ENCODE data around the gene KRTAP12-4.
"Not testable (repeated sequence)": the region's sequence is repeated elsewhere in the genome, so short reads cannot be mapped to it uniquely, and the experiment has no call there.

Gene KRTAP12-4

DNA sequence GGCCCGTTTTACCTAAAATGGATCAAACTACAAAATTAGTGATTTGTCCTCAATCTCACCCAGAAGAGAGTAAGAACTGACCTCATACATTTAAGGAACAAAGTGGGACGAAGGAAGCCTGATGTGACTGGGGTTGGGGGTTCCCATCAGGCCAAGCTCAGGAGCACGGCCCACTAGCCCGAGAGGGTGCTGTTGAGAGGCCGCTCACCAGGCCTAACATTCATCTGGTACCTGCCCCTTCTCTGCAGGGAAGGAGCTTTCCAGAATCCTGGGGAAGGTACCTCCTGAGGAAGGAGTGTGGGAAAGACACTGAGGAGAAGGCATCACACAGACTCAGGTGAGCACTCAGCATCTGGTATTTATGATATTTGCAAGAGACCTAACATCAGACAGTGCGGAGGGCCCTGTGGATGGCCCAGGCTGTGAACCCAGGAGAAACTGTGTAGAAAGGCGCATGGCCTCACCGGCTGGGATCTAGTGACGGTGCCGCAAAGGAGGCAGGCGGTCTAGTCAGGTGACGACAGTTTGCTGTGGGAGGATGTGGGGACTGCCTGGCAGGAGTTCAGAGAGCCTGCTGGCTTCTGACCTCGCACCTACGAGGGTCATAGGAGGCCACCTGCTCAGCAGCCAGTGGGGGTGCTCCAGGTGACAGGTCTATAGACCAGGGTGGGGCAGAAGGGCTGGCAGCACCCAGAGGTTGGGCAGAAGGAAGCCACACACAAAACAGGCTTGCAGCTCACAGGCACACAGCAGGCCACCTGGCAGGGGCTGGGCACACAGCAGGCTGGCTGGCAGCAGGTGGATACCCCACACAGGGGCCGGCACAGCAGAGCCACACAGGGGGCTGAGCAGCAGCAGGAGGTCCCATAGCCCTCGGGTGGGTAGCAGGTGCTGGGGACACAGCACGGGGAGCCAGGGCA lies 543 bp downstream of the KRTAP12-4 start:
- no peak for DNase-seq

DNA sequence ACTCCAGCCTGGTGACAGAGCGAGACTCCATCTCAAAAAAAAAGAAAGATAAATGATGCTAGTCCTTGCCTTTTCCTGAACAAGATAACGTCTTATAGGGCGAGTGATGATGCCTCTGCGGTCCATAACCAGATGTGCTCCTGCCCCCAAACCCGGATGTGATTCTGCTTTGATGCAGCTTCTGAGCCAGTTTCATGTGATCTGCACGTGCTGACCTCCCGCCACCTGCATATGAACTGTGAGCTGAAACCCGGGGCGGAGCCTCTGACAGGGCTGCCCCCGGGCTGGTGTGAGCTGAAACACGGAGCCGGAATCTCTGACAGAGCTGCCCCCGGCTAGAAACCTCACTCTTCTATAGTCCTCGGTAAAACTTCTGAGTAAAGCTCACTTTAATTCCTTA lies 1.3 kb downstream of the KRTAP12-4 start:
- no peak for DNase-seq

DNA sequence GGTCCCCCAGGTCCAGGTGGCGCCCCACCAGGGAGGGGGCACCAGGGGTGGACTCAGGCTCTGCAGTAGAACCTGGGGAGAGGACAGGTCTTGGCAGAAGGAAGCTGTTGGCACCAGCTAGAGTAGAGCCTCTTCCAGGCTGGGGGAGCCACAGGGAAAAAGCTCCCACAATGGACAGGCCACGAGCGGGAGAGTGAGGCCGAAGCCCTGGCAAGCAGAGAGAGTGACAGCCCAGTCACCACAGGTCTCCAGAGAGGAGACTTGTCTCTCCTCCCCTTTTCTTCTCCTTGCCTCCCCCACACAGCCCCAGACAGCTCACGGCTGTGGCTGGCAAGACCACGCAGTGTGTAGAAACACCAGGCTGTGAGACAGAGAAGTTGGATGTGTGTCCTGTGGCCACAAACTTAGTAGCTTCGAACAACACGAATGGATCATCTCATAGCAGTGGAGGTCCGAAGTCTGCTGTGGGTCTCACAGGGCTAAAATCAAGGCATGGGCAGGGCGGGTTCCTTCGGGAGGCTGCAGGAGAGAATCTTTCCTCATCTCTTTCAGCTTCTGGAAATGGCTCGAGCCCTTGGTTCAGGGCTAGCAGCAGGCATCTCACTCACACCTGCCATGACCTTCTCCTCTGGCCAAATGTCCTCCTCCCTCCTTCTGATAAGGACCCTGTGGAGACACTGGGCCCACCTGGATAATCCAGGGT lies 3.3 kb downstream of the KRTAP12-4 start:
- DNase-seq: no peak

DNA sequence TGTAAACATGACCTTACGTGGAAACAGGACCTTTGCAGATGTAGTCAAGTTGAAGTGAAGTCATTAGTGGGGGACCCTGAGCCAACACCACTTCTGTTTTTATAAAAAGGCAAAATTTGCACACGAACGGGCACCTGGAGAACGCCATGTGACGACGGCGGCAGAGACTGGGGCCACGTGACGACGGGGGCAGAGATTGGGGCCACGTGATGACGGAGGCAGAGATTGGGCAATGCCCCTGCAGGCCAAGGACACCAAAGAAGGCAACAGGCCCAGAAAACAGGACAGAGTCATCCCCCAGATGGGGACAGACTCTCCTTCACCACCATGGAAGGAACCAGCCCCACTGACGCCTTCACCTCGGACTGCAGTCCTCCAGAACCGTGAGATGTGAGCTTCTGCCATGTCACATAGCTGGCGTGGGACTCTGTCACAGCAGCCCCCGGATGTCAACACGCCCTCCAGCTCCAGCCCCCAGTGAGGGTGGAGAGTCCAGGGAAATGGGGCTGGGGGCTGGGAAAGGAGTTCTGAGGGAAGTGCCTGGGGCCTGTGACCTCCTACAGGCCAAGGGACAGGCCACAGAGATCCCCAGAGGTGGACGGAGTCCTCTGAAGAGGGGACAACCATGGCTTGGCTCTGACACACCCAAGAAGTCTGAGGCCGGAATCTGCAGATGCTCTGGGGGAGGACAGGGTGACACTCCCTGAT lies 4.0 kb downstream of the KRTAP12-4 start:
- no peak for DNase-seq

DNA sequence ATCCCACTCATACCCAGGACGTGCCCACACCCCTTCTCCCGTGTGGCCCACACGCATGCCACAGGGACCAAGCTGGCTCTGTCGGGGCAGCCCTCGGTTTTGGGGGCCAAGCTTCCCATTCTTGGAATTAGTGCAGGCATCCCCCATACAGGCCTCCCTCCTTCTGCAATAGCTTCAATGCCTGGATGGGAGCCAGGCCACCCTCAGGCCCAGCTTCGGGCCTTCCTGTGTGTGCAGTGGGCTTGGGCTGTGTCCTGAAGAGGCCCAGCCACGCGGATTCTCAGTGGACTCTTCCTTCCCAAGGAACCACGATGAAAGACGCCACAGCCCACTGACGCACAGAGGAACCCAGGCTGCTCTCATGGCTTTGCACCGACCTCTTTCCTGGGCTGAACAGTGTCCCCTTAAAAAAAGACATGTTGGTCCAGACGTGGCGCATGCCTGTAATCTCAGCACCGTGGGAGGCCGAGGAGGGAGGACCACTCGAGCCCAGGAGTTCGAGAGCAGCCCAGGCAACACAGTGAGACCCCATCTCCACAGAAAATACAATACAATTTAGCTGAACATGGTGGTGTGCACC lies 4.8 kb downstream of the KRTAP12-4 start:
- DNase-seq: no peak

DNA sequence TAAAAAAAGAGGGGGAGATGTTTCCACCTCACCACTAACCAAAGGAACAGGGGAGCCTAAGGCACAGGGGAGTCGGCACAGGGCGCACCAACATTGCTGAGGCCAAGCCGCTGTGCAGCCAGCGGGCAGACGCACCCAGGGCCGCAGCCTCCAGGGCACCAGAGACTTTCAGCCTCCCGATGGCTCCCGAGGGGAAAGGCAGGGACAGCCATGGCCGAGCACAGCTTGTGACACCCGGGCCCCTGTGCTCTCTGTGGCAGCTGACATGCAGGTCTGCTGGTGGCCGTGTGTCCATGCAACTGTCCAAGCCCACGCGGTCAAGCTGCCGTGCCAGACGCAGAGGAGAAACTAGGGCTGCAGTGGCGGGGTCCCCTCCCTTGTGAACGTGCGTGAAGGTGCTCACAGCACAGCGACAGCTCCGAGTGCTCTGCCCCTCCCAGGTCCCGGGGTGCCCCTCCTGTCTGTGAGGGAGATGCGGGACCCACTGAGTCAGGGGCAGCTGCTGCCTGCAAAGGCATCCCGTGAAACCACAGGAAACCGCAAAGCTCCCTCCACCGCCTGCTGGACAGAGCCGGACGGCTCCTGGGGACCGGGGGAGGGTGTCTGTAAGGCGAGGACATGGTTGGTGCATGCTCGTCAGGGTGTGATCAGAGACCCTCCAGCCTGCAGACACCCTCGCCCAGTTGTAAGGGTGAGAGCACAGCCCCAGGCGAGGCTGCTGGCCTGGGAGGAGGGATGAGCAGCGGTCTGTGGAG lies 5.7 kb downstream of the KRTAP12-4 start:
- no peak for DNase-seq

DNA sequence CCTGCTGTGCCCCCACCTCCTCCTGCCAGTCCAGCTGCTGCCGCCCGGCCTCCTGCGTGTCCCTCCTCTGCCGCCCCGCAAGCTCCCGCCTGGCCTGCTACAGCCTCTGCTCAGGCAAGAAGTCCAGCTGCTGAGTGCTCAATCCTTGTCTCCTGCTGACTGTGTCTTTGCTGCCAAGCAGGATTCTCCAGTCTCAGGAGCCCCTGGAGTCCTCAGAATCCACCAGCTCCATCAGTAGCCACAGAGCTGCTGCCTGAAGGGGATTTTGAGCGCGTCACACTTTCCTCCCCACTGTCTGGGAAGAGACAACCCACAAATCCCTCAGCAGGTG lies 7.3 kb downstream of the KRTAP12-4 start:
- peak; percentile 46 for DNase-seq

DNA sequence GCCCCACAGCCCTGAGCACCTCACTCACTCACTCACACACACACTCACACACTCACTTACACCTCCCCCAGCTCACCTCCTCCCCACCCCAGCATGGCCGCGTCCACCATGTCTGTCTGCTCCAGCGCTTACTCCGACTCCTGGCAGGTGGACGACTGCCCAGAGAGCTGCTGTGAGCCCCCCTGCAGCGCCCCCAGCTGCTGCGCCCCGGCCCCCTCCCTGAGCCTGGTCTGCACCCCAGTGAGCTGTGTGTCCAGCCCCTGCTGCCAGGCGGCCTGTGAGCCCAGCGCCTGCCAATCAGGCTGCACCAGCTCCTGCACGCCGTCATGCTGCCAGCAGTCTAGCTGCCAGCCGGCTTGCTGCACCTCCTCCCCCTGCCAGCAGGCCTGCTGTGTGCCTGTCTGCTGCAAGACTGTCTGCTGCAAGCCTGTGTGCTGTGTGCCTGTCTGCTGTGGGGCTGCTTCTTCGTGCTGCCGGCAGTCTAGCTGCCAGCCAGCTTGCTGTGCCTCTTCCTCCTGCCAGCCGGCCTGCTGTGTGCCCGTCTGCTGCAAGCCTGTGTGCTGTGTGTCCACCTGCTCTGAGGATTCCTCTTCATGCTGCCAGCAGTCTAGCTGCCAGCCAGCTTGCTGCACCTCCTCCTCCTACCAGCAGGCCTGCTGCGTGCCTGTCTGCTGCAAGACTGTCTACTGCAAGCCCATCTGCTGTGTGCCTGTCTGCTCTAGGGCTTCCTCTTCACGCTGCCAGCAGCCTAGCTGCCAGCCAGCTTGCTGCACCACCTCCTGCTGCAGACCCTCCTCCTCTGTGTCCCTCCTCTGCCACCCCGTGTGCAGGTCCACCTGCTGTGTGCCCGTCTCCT lies 7.9 kb downstream of the KRTAP12-4 start, which contains the start of gene KRTAP10-11:
TSS of gene KRTAP10-11 (plus strand) at position 49 of the 856 bp plus-strand sequence. CDS start at position 94, 45 bp downstream.
- DNase-seq: not testable (repeated sequence)

DNA sequence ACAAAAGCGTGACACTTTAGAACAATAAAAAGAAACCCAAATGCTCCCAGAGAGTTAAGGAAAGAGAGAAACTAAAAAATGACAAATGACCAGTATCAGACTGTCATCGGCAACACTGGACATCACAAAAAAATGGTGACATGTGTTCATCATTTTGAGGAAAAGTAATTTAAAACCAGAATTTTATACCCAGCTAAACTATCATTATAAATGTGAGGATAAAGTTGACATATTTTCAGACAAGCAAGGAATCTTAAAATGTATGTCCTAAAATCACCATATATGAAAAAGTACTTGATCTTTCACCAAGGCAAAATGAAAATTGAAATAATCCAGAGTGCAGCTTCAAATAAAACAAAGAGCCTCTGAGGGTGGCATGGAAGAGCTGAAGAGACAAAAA lies 9.6 kb downstream of the KRTAP12-4 start:
- no peak for DNase-seq

DNA sequence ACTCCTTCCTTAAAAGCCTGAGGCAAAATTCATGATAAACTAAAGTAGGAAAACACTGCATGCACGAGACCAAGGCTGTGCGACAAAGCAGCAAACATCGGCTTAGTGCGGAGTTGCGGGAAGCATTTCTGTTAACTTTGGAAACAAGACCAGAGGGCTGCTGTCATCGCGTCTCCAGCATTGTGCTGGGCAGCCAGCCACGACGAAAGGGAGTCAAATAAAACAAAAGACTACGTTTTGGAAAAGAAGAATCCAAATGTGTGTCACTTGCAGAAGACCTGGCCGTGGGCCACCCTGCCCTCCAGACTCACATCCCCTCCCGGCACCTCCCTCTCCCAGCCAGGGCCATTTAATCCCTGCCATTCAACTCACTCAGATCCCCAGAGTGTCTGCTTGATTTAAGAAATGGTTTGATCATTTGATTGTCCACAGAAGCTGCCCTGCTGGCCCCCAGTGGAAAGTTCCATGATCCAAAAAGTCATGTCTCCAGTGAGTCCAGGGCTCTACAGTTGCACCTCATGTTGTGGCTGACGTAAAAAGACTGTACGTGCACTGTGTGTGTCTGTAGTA lies 10.6 kb downstream of the KRTAP12-4 start:
- no peak for DNase-seq

DNA sequence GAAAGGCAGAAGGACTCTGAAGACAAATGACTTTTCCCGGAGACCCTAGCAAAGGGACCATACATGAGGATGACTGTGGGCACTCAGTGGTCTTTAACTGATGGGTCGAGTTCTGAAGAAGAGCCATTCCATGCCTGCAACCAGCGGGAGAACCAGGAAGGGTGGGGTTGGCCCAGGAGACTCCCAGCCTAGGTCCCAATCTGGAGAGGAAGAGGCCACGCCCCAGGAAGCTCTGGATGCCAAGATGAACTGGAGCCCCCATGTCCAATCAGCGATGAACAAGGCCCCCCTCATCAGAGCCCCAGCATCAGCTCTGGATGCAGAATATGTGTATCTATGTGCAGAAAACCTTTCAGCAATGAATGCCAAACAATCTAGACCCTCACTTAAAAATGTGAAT lies 13.7 kb downstream of the KRTAP12-4 start:
- DNase-seq: no peak

DNA sequence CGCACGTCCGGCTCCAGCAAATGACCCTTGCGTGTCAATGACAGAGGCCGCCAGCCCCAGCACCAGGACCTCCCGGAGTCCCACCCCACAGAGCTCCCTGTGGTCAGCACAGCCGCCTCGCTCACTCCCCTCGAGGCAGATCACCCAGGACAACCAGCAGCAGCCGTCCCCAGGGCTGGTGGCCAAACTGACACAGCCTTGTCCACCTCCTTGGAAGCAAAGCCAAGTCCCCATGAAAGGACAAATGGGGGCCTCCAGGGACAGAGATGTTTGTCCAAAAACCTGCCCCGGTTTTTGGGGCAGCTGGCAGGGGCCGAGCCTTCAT lies 15.2 kb downstream of the KRTAP12-4 start:
- DNase-seq: no peak

DNA sequence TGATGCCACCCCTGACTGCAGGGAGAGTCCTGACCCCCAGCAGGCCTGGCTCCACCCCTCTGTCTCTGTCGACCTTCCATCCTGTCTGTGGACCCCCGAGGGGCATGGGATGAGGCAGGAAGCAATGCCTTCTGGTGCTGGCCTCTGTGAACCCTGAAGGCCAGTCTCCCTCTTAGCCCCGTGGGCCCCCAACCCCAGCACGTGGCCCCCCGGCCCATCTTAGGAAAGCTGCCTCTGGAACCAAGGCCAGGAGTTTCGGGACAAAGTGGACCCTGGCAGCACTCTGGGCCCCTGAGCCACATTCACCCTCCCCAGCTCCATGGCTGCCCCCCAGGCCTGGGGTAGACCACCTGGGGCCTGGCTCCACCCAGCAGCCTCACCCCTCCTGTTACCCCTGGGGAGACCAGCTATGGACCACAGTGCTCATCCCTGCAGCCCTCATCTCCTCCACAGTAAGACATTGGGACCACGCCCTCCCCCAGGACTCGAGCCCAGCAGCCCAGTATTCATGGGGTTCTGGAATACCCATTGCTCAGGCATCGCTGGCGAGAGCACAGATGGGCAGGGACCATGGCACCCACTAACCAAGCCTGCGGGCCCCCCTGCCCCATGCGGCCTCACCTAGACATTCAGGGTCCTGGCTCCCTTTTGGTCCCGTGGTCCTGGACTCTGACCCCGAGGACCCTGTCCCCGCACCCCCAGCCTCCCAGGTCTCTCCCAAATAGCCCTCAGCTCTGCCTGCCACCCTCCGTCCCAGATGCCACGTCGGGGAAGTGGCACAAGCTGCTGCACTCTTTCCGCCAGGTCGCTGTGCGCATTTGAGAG lies 15.7 kb downstream of the KRTAP12-4 start:
- not testable (repeated sequence) for DNase-seq

DNA sequence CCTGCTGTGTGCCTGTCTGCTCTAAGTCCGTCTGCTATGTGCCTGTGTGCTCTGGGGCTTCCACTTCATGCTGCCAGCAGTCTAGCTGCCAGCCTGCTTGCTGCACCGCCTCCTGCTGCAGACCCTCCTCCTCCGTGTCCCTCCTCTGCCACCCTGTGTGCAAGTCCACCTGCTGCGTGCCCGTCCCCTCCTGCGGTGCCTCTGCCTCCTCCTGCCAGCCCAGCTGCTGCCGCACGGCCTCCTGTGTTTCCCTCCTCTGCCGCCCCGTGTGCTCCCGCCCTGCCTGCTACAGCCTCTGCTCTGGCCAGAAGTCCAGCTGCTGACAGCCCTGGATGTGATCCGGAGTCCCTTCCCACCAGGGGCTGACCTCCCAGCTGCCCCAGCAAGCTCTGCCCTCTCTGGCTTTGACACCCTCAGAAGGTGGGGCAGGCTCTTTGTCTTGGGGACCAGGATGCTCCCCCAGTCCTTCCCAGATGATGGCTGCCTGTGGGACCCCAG lies 16.6 kb downstream of the KRTAP12-4 start:
- DNase-seq: not testable (repeated sequence)

DNA sequence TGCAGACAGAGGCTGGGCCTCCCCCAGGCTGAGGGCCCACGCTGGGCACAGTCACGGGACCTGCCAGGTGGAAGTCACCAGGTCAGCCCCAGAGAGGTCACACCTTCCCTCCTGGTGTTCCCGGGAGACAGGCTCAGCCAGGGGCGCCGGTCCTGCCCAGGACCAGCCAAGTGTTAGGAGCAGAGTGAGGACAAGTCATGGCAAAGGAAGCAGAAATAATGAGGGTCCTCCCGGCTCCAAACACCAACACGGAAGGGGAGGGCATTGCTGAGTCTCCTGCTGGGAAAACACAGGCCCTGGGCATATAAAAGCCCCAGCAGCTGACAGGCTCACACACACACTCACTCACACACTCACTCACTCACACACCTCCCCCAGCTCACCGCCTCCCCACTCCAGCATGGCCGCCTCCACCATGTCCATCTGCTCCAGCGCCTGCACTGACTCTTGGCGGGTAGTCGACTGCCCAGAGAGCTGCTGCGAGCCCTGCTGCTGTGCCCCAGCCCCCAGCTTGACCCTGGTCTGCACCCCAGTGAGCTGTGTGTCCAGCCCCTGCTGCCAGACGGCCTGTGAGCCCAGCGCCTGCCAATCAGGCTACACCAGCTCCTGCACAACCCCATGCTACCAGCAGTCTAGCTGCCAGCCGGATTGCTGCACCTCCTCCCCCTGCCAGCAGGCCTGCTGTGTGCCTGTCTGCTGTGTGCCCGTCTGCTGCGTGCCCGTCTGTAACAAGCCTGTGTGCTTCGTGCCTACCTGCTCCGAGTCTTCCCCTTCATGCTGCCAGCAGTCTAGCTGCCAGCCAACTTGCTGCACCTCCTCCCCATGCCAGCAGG lies 17.2 kb downstream of the KRTAP12-4 start, which contains the start of gene KRTAP10-10:
TSS of gene KRTAP10-10 (plus strand) at position 339 of the 833 bp plus-strand sequence. CDS start at position 401, 62 bp downstream.
- no peak for DNase-seq

DNA sequence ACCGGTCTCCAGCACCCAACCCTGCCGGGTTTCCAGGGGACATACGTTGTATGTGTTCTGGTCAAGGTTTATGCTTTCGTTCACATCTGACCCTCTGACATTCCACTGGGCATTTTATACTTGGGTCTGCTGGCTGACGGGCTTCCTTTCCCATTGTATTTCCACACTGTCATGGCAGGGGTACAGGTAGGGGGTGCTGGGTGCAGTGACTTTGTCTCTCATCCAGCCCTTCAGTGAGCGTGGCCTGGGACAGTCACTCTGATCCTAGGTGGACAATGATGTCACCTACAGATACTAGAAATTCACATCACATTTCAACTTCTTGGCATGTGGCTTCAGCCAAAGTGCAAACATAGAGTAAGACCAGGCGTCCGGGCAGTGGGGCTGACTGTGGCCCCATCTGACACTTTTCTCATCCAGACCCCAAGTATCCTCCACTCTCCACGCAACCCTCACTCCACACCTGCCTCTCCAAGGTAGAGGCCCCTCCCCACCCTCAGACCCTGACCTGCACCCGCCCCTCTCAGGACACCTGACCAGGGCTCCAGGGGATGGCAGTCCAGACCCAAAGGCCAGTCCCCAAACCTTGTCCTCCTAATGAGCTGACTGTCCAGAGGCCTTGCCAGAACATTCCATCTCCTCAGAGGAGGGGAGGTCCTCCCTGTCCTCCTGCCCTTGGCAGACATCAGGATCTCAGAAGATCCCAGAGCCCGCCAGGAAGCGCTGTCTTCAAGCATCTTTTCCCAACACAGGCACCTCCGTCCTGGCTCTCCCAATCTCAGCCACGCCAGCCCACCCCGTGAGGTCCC lies 18.0 kb downstream of the KRTAP12-4 start:
- no peak for DNase-seq

DNA sequence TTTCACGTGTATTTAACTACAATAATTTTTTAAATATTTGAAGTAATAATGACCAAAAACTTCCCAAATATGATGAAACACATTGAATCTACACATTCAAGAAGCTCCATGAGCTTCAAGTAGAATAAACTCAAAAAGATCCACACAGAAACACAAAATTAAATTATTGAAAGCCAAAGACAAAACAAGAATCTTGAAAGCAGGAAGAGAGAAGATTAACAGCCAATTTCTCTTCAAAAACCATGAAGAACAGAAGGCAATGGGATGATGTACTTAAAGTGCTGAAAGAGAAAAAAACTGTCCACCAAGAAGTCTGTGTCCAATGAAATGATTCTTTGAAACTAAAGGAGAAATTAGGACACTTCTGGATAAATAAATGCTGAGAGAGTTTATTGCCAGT lies 22.4 kb downstream of the KRTAP12-4 start:
- DNase-seq: no peak

DNA sequence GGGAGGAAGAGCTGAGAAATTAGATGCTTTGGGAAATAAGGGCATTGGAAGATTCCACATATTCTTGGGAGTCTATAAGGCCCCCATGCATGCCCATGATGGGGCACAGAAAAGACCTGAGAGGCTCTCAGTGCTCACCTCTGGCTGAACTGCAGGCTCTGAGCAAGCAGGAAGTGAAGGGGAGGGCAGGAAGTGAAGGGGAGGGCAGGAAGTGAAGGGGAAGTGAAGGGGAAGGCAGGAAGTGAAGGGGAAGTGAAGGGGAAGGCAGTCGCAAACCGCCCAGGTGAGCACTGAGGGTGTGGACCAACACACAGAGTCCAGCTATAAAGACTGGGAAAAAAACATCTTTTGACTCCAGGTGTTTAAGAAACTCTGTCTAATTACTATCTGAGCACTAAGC lies 24.0 kb downstream of the KRTAP12-4 start:
- DNase-seq: no peak
